ENCODE results near the gene CAMSAP3. TPM values are rescaled to one million over a fixed set of nuclear protein-coding genes. Genes with fewer than 3 reads are reported as not detected.
A peak's percentile ranks its signal among the peaks of the same experiment; 100 is the strongest.

Gene CAMSAP3
- total RNA-seq, 1 experiment from 2014 or later = 28.4 TPM

- H2AFZ ChIP-seq (ENCODE audit: low read length) = no peak overlapping the region
- no peak overlapping the region for H3K56ac ChIP-seq (ENCODE audit: insufficient read length, low read depth, low read length)
- no peak overlapping the region for H2BK20ac ChIP-seq (ENCODE audit: low read depth, low read length, poor library complexity, severe bottlenecking)
- no peaks in the 10 kb centered on the region for H4K20me1 ChIP-seq (ENCODE audit: control insufficient read depth, insufficient read depth, insufficient read length)
- H2BK5ac ChIP-seq (ENCODE audit: insufficient read length, low read length) = no peak overlapping the region
- no peak overlapping the region for H3K23ac ChIP-seq (ENCODE audit: insufficient read length, low read depth, low read length)
- no peak overlapping the region for H3K18ac ChIP-seq (ENCODE audit: insufficient read length, low read depth, low read length)
- H3T11ph ChIP-seq (ENCODE audit: low read length) = no peak overlapping the region
- WGBS (ENCODE audit: extremely low coverage, insufficient read length, low lambda C conversion rate) = no CpG with 5 or more reads among the region's 51 CpGs
- H2AK5ac ChIP-seq (ENCODE audit: insufficient read length, low read length) = no peak overlapping the region
- no peak overlapping the region for H3K14ac ChIP-seq (ENCODE audit: insufficient read depth, low read length)
- H2BK120ac ChIP-seq (ENCODE audit: low read depth, low read length, poor library complexity, severe bottlenecking) = no peak overlapping the region
- TF ChIP-seq, protein P1, sequence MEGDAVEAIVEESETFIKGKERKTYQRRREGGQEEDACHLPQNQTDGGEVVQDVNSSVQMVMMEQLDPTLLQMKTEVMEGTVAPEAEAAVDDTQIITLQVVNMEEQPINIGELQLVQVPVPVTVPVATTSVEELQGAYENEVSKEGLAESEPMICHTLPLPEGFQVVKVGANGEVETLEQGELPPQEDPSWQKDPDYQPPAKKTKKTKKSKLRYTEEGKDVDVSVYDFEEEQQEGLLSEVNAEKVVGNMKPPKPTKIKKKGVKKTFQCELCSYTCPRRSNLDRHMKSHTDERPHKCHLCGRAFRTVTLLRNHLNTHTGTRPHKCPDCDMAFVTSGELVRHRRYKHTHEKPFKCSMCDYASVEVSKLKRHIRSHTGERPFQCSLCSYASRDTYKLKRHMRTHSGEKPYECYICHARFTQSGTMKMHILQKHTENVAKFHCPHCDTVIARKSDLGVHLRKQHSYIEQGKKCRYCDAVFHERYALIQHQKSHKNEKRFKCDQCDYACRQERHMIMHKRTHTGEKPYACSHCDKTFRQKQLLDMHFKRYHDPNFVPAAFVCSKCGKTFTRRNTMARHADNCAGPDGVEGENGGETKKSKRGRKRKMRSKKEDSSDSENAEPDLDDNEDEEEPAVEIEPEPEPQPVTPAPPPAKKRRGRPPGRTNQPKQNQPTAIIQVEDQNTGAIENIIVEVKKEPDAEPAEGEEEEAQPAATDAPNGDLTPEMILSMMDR (conservative IDR thresholded peaks at IDR 0.05) = no peak
- no peaks in the 10 kb centered on the region for H3K27me3 Mint-ChIP-seq (ENCODE audit: low read depth)
- H3K27ac Mint-ChIP-seq = peak overlapping the region; percentile 74 to 96 (median 79); a peak in 5 of 7 replicates
- no peaks in the 10 kb centered on the region; a peak in 1 of 5 replicates for H3K9me3 Mint-ChIP-seq
- peak; percentile 98 for DNase-seq
- H4K91ac ChIP-seq (ENCODE audit: insufficient read length, low read depth, low read length) = no peak overlapping the region
- H3K9me3 ChIP-seq (ENCODE audit: control insufficient read depth, low read depth, low read length) = no peaks in the 10 kb centered on the region
- no peaks in the 10 kb centered on the region for H3K79me2 ChIP-seq (ENCODE audit: insufficient read depth, low read length)
- no peak overlapping the region for H3K27ac ChIP-seq (ENCODE audit: insufficient read length, low read depth, low read length)
- no peak overlapping the region for H3K9ac ChIP-seq (ENCODE audit: extremely low read depth, insufficient read length, low read length)
- peaks cover 6 to 39% (median 16%) of the 10 kb centered on the region in 3 experiments; a peak in 6 of 7 replicates for H3K36me3 Mint-ChIP-seq (ENCODE audit: insufficient read depth in 1 of 3, low read depth in 3 of 3)
- H2BK15ac ChIP-seq (ENCODE audit: low read depth, low read length) = no peak overlapping the region
- peak overlapping the region; percentile 45 for H3K4me2 ChIP-seq (ENCODE audit: insufficient read depth, insufficient read length, low read length)
- peaks cover 7 to 10% of the 10 kb centered on the region in 2 experiments; a peak in 3 of 4 replicates for H3K4me1 Mint-ChIP-seq
- H3K23me2 ChIP-seq (ENCODE audit: insufficient read length, low read depth, low read length, poor library complexity, severe bottlenecking) = no peaks in the 10 kb centered on the region
- no peaks in the 10 kb centered on the region for H3K27me3 ChIP-seq (ENCODE audit: insufficient read depth, low read length)
- H3K4ac ChIP-seq (ENCODE audit: low read depth, low read length) = no peak overlapping the region
- H3K4me1 ChIP-seq (ENCODE audit: insufficient read depth, low read length) = peaks cover 2% of the 10 kb centered on the region; the same call in 1 of the 2 replicates
- H3K79me1 ChIP-seq (ENCODE audit: insufficient read depth, low read depth, low read length, poor library complexity, severe bottlenecking) = no peaks in the 10 kb centered on the region
- no peak overlapping the region for H4K5ac ChIP-seq (ENCODE audit: insufficient read length, low read depth, low read length)
- peak overlapping the region; percentile 59 to 78 for H3K4me3 Mint-ChIP-seq
- no peak overlapping the region for H4K8ac ChIP-seq (replicated peaks; ENCODE audit: insufficient read length, low read depth, low read length)
- H2BK12ac ChIP-seq (ENCODE audit: insufficient read length, low read depth, low read length) = no peak overlapping the region
These were observed 44.5 kb upstream of the CAMSAP3 start for GRCh38 chr19:7550987-7551761.

All from H9 (cell line).